ENCODE data around the gene TAS1R2.

- TF ChIP-seq POLR2A (IDR thresholded peaks at IDR 0.05) (no peak), POLR2AphosphoS5 (IDR thresholded peaks at IDR 0.05) (no peak)
These were observed 42.7 kb downstream of the TAS1R2 start for GRCh38 chr1:18816808-18817207.
